Nephron progenitor cell (in vitro differentiated cells): ENCODE data around the gene PRKCE.
A peak's percentile ranks its signal among the peaks of the same experiment; 100 is the strongest.

ENCODE experiments used
- DNase-seq: peaks from one replicate; pipeline ENCODE4 v3.0.0; 2021
- H3K27ac Mint-ChIP-seq: 2 replicates; pipeline ENCODE4 v1.8.0; 2021; ENCODE audit warnings: mild to moderate bottlenecking, moderate library complexity, mixed read lengths
- H3K27me3 Mint-ChIP-seq: 2 replicates; pipeline ENCODE4 v1.8.0; 2021; ENCODE audit warnings: mild to moderate bottlenecking, low read depth, mixed read lengths; ENCODE audit not compliant: poor library complexity
- H3K36me3 Mint-ChIP-seq: 2 replicates; pipeline ENCODE4 v1.8.0; 2021; ENCODE audit warnings: low read depth, mixed read lengths
- H3K4me1 Mint-ChIP-seq: 2 replicates; pipeline ENCODE4 v1.8.0; 2021; ENCODE audit warnings: mixed read lengths
- H3K4me3 Mint-ChIP-seq: 2 replicates; pipeline ENCODE4 v1.8.0; 2021; ENCODE audit warnings: mild to moderate bottlenecking, moderate library complexity, mixed read lengths
- H3K9me3 Mint-ChIP-seq: 2 replicates; pipeline ENCODE4 v1.8.0; 2021; ENCODE audit warnings: mild to moderate bottlenecking, moderate library complexity, mixed read lengths
- TF ChIP-seq, protein P1 (sequence below): fragments of 200-600 bp; sonication (generic); IDR thresholded peaks from 2 replicates; pipeline ENCODE4 v1.5.0; 2021; ENCODE audit warnings: antibody characterized with exemption

The PRKCE gene

GRCh38 chr2:45672138-45672537, 20.7 kb downstream of the PRKCE start:
- Mint-ChIP-seq H3K27ac (no peak overlapping the region), H3K4me1 (peaks cover 37% of the 10 kb centered on the region), H3K4me3 (no peak overlapping the region), H3K36me3 (no peaks in the 10 kb centered on the region), H3K9me3 (no peaks in the 10 kb centered on the region), H3K27me3 (peaks cover 3% of the 10 kb centered on the region)
- no peak for DNase-seq
- TF ChIP-seq, protein P1, sequence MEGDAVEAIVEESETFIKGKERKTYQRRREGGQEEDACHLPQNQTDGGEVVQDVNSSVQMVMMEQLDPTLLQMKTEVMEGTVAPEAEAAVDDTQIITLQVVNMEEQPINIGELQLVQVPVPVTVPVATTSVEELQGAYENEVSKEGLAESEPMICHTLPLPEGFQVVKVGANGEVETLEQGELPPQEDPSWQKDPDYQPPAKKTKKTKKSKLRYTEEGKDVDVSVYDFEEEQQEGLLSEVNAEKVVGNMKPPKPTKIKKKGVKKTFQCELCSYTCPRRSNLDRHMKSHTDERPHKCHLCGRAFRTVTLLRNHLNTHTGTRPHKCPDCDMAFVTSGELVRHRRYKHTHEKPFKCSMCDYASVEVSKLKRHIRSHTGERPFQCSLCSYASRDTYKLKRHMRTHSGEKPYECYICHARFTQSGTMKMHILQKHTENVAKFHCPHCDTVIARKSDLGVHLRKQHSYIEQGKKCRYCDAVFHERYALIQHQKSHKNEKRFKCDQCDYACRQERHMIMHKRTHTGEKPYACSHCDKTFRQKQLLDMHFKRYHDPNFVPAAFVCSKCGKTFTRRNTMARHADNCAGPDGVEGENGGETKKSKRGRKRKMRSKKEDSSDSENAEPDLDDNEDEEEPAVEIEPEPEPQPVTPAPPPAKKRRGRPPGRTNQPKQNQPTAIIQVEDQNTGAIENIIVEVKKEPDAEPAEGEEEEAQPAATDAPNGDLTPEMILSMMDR: no peak

DNA sequence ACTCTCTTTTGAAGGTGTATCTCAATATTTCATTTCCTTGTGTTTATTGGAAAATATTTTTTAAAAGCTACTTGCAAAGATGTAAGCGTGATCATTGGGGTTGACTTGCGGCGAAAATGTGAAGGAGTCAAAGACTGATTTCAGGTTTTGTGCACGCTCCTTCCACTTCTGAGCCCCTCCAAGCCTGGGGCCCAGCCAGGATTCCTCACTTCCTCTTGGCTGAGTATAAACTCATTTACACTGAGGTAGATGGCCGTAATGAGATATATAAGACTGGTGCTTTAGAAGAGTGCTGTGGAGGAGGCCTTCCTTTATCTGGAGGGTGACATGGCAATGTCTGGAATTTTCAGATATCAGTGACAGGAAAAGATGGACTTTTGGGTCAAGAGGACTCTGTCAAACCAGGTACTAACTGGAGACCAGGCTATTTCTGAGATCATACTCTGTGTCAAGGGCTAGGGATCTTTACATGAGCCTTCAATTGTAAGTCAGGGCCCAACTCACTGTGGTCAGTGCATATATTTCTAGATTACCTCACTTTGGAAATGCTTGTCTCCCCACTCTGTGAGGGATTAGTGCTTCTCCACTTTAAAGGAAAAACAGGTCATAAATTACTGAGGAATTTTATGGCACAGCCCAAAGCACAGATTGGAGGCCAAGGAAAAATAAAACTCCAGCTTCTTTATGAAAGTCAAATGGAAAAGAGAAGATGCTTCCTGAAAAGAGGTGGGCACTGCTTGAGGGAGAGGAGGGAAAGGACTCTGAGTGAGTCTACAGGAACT, 22.8 kb downstream of the PRKCE start:
- Mint-ChIP-seq H3K27ac (peak overlapping the region; percentile 45), H3K4me3 (no peak overlapping the region), H3K27me3 (peaks cover 3% of the 10 kb centered on the region), H3K4me1 (peaks cover 37% of the 10 kb centered on the region), H3K9me3 (no peaks in the 10 kb centered on the region), H3K36me3 (no peaks in the 10 kb centered on the region)
- no peak for DNase-seq
- TF ChIP-seq, protein P1: no peak

- DNase-seq: no peak
- Mint-ChIP-seq H3K4me1 (peaks cover 37% of the 10 kb centered on the region), H3K27me3 (peaks cover 3% of the 10 kb centered on the region), H3K4me3 (no peak overlapping the region), H3K36me3 (no peaks in the 10 kb centered on the region), H3K27ac (peak overlapping the region; percentile 45), H3K9me3 (no peaks in the 10 kb centered on the region)
- TF ChIP-seq, protein P1: no peak
These were observed 23.9 kb downstream of the PRKCE start for GRCh38 chr2:45675263-45675812.

- no peaks in the 10 kb centered on the region for H3K36me3 Mint-ChIP-seq
- H3K27ac Mint-ChIP-seq: no peak overlapping the region
- peaks cover 37% of the 10 kb centered on the region for H3K4me1 Mint-ChIP-seq
- H3K9me3 Mint-ChIP-seq: no peaks in the 10 kb centered on the region
- TF ChIP-seq, protein P1: no peak
- H3K27me3 Mint-ChIP-seq: peaks cover 3% of the 10 kb centered on the region
- no peak overlapping the region for H3K4me3 Mint-ChIP-seq
- no peak for DNase-seq
These were observed 24.6 kb downstream of the PRKCE start for GRCh38 chr2:45676088-45676487.

- no peak overlapping the region for H3K4me3 Mint-ChIP-seq
- no peaks in the 10 kb centered on the region for H3K36me3 Mint-ChIP-seq
- DNase-seq: no peak
- no peak overlapping the region for H3K27ac Mint-ChIP-seq
- no peaks in the 10 kb centered on the region for H3K9me3 Mint-ChIP-seq
- TF ChIP-seq, protein P1: no peak
- H3K27me3 Mint-ChIP-seq: peaks cover 10% of the 10 kb centered on the region
- peaks cover 30% of the 10 kb centered on the region for H3K4me1 Mint-ChIP-seq
These were observed 27.4 kb downstream of the PRKCE start for GRCh38 chr2:45678791-45679348.
